GM18505 (cell line): Measurements from ENCODE around the gene MED27.

Experiments
- ATAC-seq: cut with Tn5 transposase; IDR thresholded peaks from one replicate; pipeline ENCODE4 v1.9.1; 2021; ENCODE audit not compliant: unreplicated experiment
- POLR2A ChIP-seq: IDR thresholded peaks from 4 replicates; pipeline ENCODE4 v1.6.1; 2011; ENCODE audit warnings: borderline replicate concordance; ENCODE audit not compliant: insufficient read depth, insufficient read length; ENCODE audit errors: extremely low read depth

MED27 gene

DNA sequence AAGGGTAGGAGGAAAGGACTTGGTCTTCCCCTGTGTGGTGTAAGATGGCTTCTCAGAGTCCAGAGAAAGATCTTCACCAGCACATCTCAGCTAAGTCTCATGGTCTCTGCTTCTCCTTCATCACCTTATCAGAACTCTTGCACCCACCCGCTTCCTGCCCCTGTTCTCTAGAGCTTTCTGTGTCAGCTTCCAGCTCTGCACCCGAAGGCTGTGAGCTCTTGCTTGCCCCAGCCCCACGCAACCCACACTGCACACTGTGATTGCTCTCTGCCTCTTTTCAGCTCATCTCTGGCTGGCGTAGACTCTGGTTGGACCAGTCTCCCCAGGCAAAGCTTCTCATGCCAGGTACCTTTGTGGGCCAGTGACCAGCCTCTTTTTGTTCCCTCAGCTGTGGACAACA lies 246.6 kb downstream of the MED27 start:
- ATAC-seq = no peak
- TF ChIP-seq POLR2A = no peak

DNA sequence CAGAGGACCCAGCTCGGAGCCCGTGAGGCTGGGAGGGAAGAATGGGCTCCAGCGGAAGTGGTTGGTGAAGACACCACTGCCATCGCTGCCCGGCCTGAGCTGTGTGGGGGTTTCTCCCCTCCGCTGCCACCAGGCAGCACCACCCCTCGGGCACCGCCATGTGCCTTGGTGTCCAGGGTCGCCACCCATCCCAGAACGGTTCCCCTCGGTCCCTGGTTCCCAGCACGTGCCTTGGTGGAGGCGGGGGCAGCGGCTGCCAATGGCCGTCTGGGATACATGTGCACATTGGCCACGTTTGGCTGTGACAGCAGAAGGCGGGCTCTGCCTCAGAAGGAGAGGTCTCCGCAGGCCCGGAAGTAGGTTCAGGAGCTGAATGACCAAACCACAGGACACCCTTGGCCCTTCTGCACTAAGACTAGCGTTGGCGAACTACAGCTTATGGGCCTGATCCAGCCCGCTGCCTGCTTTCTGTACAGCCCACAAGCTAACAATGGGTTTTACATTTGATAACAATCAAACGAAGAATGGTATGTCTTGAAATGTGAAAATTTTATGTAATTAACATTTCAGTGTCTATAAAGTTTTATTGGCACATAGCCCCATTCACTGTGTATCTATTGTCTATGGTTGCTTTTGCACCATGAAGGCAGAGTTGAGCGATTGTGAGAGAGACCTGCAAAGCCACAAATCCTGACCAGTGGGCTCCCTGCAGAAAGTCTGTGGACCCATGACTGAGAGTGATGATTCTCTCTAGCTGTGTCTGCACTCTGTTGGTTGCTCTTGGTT lies 248.1 kb downstream of the MED27 start:
- ATAC-seq = no peak
- TF ChIP-seq POLR2A = no peak

DNA sequence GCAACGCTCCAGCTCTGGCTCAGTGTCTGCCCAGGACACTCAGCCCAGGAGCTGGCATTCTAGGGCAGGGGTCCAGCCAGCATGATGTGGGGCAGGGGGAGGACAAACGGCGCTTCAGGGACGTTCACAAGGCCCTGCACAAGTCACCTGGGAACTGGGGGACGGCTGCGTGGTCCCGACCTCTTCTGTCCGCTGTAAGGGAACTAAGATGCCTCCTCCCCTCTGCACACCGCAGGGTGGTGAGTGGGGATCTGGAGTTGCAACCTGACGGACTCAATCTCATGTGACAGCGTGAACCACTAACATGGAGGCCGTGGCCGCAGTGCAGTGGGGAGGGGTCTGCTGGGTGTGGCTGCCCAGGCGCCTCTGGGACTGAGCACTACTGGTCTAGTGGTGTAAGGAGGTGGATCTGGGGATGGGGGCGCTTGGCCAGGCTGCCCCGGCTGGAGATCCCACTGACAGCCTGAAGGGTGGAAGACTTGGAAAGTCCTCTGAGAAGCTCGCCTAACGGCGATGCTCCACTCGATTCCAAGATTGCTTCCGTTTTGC lies 251.8 kb downstream of the MED27 start:
- ATAC-seq = no peak
- TF ChIP-seq POLR2A = no peak

DNA sequence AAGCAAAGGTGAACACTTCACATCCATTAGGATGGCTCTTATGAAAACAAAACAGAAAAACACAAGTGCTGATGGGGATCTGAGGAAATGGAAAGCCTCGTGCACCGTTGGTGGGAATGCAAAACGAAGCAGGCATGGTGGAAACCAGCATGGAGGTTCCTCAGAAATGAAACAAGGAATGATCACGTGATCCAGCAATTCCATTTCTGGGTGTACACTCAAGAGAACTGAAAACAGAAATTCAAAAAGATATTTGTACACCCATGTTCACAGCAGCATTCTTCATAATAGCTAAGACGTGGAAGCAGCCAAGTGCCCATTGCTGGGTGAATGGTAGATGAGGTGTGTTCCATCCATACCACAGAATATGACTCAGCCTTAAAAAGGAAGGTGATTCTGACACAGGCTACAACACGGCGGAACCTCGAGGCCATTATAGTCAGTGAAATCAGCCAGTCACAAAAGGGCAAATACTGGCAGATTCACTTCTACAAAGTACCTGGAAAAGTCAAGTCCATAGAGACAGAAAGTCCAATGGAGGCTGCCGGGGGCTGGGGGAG lies 252.6 kb downstream of the MED27 start:
- no peak for ATAC-seq
- no peak for TF ChIP-seq POLR2A

DNA sequence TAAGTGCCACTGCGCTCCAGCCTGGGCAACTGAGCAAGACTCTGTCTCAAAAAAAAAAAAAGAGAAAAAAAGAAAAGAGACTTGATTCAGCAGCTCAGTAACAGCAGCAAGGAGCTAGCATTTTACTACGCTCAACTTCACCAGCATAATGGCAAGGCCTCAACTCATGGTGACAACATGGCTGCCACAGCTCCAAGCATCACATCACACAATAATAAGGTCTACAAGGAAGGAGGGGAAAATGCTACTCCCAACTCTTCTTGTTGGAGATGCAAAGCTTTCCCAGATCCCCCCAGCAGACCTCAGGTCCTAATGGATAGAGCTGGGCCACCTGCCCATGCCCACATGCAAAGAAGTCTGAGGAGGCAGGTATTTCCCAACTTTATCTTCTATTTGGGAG lies 253.6 kb downstream of the MED27 start:
- no peak for TF ChIP-seq POLR2A
- no peak for ATAC-seq

DNA sequence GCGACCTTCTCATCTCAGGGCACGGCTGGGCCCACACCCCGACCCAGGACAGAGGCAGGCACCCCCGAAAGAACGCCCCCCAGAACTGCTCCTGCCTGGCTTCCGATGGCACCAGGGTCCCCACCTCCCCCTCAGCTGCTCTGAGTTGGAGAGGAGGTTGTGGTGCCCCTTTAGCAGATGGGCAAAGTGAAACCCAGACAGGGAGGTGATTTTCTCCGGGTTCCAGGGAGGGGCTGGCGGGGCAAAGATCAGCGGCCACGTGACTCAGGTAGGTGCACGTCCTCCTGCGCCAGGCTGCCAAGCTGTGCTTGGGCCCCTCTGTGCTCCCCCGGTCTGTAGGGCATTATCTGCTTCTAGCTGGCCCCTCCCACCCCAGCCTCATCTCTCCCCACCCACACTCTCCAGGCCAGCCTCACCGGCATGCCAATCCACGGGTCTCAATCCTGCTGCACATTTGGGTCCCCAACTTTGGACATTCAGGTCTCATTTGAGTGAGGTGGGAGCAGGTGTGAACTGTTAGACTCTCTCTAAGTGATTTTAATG lies 254.6 kb downstream of the MED27 start:
- TF ChIP-seq POLR2A = no peak
- ATAC-seq = no peak

DNA sequence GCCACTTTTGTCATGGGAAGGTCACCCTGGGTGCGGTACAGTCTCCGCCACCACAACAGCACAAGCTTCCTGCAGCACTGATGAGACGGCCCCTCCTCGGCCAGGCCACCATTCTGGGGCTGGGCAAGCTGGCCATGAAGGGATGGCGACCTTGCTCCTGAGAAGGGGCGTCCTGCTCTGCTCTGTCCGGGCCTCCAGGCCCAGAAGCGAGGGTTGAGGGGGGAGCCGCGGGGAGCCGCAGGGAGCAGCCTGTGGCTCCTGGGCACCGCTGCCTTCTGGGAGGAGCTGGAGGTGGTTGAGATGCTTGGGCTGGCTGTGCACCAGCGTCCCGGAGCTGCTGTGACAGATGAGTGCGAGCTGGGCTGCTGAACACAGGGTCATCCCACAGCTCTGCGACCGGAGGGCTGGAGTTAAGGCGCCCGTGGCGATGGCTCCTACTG lies 255.5 kb downstream of the MED27 start:
- TF ChIP-seq POLR2A = no peak
- no peak for ATAC-seq

DNA sequence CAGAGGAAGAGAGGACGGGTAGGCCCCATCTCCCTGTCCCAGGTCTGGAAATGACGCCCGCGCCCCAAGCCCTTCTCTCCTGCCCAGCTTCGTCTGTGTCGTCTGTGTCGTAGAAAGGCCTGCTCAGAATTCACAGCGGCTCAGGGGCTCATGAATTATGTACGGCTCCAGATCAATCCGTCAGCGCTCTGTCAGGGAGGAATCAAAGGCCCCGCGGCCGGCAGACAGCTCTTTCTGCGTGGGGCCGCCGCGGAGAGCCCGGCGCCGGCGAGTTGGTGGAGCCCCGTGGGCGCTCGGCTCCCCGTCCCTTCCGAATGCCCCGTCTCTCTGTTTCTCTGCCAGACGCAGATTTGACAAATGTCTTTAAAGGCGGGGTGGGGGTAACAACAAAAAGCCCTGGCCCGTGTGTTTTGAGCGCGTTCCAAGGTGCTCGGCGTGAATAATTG lies 255.9 kb downstream of the MED27 start:
- no peak for ATAC-seq
- TF ChIP-seq POLR2A = no peak

DNA sequence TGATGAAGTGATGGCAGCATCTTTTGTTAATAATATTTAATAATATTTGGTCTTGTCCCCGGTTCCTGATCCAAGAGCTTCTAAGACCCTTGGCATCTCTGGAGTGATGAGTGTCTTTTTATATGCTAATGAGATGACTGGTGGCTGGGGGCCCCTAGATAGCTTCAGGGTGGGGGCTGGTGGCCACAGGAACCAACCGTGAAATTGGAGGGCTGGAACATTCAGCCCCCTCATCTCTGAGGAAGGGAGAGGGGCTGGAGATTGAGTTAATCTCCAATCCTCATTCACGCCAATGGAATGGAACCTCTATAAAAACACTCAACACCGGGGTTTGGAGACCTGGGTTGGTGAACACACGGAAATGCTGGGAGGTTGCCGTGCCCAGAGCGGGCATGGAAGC lies 261.6 kb downstream of the MED27 start:
- TF ChIP-seq POLR2A = no peak
- no peak for ATAC-seq

DNA sequence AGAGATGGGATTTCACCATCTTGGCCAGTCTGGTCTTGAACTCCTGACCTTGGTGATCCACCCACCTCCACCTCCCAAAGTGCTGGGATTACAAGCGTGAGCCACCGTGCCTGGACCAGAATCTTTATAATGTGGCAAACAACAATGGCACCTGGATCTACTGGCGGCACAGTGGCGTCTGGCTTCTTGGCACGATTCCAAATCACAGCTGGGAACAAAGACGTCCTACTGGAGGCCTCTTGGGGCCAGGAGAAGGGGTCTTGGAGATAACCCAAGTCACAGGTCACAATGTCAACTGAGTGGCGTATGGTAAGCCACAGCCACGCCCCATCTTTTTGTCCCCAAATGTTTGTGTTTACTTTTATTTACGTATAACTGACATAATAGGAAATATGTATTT lies 262.0 kb downstream of the MED27 start:
- no peak for ATAC-seq
- no peak for TF ChIP-seq POLR2A

DNA sequence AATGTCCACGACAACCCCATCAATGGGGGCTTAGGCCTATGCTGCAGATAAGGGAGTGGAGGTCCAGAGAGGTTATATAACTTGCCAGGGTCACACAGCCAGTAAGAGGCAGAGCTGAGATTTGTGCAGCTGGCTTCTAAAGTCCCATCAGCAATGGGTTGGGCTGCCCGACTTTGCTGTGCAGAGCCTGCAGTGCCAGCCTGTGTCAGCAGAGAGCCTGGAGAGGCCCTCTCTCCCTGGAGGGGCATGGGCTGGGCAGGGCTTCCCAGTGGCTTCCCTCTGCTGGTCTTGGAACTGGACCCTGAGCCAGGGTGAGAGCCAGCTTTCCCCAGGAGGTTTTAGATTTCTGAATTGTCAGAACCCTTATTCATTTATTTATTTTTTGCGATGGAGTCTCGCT lies 262.6 kb downstream of the MED27 start:
- ATAC-seq = no peak
- no peak for TF ChIP-seq POLR2A

DNA sequence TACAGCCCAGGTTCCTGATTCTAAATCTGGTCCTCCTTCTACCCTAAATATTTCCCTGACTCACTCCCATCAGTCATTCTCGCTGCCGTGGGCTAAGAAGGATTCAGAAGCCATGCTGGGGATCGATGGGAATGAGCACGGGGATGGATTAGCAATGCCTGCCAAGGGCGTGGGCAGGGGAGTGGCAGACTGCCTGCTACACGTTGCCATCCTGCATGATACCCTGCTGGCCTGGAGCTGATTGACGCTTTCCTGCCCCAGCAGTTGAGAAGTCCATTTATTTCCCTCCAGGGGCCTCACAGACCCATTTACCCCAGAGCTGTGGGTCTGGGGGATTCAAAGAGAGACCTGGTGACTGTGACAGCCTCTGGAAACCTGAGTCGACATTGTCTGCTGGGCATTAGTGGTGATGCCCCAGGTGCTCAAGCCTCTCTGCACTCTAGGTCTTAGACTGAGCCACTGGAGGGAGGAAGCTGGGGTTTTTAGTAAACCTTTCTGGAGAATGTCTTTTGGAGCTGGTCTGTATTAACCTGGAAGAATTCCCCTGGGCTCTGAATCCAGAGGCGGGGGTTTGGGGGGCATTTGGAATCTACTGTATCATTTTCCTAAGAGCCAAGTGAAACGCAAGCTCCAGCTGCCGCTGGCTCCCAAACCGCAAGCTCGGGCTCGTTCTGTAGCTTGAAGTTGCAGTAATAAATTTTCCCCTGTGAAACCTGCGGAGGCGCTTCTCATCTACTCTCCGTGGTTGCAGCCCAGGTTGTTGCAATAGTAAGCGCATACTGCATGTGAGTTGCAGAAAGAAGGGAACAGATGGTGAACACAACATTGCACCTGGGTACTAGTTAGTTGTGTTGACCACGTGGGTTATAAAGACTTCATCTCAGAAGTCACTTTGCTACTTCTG lies 263.4 kb downstream of the MED27 start:
- no peak for ATAC-seq
- no peak for TF ChIP-seq POLR2A

DNA sequence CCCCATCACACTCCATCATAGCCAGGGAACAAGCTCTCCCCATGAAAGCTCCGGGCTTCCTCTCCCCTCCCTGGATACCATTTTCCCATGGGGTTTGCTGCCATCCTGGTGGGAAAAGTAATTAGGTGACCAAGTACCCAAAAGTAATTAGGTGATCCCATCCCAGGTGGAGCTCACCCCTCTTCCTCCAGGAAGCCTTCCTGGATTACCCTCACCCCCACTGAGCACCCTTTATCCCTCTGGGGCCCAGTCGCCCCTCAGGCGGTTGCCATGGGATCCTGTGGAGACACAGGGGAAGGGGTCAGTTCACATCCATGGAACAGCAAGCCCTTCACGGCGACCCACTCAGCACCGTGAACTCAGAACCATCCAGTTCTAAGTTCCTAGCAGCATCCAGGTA lies 265.0 kb downstream of the MED27 start:
- no peak for ATAC-seq
- TF ChIP-seq POLR2A = no peak
